Pancreas (tissue), 10 donors: Measurements from ENCODE around the gene FYN. TPM values are rescaled to one million over a fixed set of nuclear protein-coding genes. Genes with fewer than 3 reads are reported as not detected.

ENCODE experiments used
- ATAC-seq, 4 donors: fragments of 200-7000 bp; cut with Tn5 transposase; one replicate each; pipeline versions ENCODE4 v1.8.0 to v1.9.1; 2020; ENCODE audit warnings: mild to moderate bottlenecking in 4 of 4, moderate library complexity in 4 of 4
- DNase-seq, 6 donors: peaks; one replicate each; pipeline ENCODE4 v3.0.0-alpha.2; 2020
- FAIRE-seq: peaks from 2 replicates; lab custom pipeline; 2012; peaks lifted over from hg19 to GRCh38; lab: Jason Lieb, UNC
- H3K27ac ChIP-seq, 4 donors: fragments of 200-600 bp; sonication (generic); 1 replicate in 3 of 4; 2 replicates in 1 of 4; pipeline versions ENCODE4 v1.5.0 to v1.8.0; 2020
- H3K27me3 ChIP-seq, 4 donors: fragments of 200-600 bp; one replicate each; pipeline ENCODE4 v1.8.0; 2021
- H3K36me3 ChIP-seq, 3 donors: fragments of 200-600 bp; sonication (generic) in 1 of 3; one replicate each; pipeline versions ENCODE4 v1.5.0 to v1.8.0; 2020 to 2021
- H3K4me1 ChIP-seq, 3 donors: fragments of 200-600 bp; one replicate each; pipeline ENCODE4 v1.8.0; 2021
- H3K4me3 ChIP-seq, 4 donors: fragments of 200-600 bp; sonication (generic) in 2 of 4; one replicate each; pipeline versions ENCODE4 v1.5.0 to v1.8.0; 2020 to 2021
- H3K9me3 ChIP-seq, 4 donors: fragments of 200-600 bp; one replicate each; pipeline ENCODE4 v1.8.0; 2021
- CTCF ChIP-seq, 4 donors: fragments of 200-600 bp; sonication (generic) in 3 of 4; IDR thresholded peaks; one replicate each; pipeline versions ENCODE4 v1.5.0 to v1.8.0; 2021; ENCODE audit warnings: antibody characterized with exemption in 4 of 4
- WGBS, 2 donors: extraction: QIAGEN DNeasy Blood & Tissue Kit; methylation state at CpG; one replicate each; pipeline ENCODE4 v1.1.7; 2013; 5-methylcytosine and 5-hydroxymethylcytosine counted together
- intact Hi-C, 3 donors: fragments of 100-400 bp; cut with DNase I; formaldehyde crosslinking; loops; one replicate each; pipeline versions ENCODE4 v1.11.1 to v1.14.2; 2022
- polyA plus RNA-seq, 2 donors: library from polyadenylated mRNA; stranded (reverse); fragments of 200-250 nt; gene quantifications; one replicate each; pipeline ENCODE4 v1.2.3, GENCODE V29; 2013
- total RNA-seq, 6 donors: library from RNA; stranded (reverse); fragmentation: NEBNext Ultra II Directional in 4 of 6; extraction: Animal tissue kit (Norgen Biotek cat#: 25700) in 4 of 6; gene quantifications; one replicate each; pipeline versions ENCODE4 v1.2.1 to v1.2.4, GENCODE V29; 2021 to 2023
- donor health status: healthy with polysubstance abuse.
- donor health status: DM: no; HTN: no; CAD: no; lungs with moderate emphysema.
- donor health status: DM: no; HTN: no; CAD: no.
- donor health status: control.
- donor health status: control.
- donor health status: Bipolar disorder and iron deficiency.
- donor health status: DM: yes; HTN: yes; CAD: no.
- donor health status: DM: no; HTN: no; CAD: no.
- donor health status: DM: no; HTN: no; CAD: no.
- donor health status: DM: yes; HTN: yes; CAD: no.

The FYN gene
- total and polyA plus RNA-seq, 8 donors: 6.4 to 21.7 (median 11.9) TPM

GRCh38 chr6:111709201-111709600 is 164.1 kb downstream of the FYN start:
- ATAC-seq: no peak
- Histone ChIP-seq H3K36me3 (no peaks in the 10 kb centered on the region), H3K27me3 (no peaks in the 10 kb centered on the region), H3K4me1 (peaks cover 0 to 9% (median 3%) of the 10 kb centered on the region in 3 donors), H3K4me3 (no peak overlapping the region), H3K27ac (no peak overlapping the region), H3K9me3 (no peaks in the 10 kb centered on the region)
- WGBS, 2 donors: 39 to 46% methylated on average over 3 of the region's 3 CpGs
- DNase-seq: no peak
- FAIRE-seq: no peak
- intact Hi-C loops: no loop called here
- no peak for TF ChIP-seq CTCF (IDR thresholded peaks at IDR 0.05)

GRCh38 chr6:111707773-111708172 is 165.5 kb downstream of the FYN start:
- H3K27ac ChIP-seq: no peak overlapping the region
- H3K4me3 ChIP-seq: no peak overlapping the region
- no peaks in the 10 kb centered on the region for H3K9me3 ChIP-seq
- H3K4me1 ChIP-seq: peaks cover 0 to 9% (median 3%) of the 10 kb centered on the region in 3 donors
- DNase-seq (no peak), FAIRE-seq (no peak), ATAC-seq (no peak)
- no peak for TF ChIP-seq CTCF (IDR thresholded peaks at IDR 0.05)
- intact Hi-C loops: no loop called here
- 52% methylated on average over 4 of the region's 4 CpGs for WGBS, 2 donors
- H3K36me3 ChIP-seq: no peaks in the 10 kb centered on the region
- no peaks in the 10 kb centered on the region for H3K27me3 ChIP-seq

- H3K27me3 ChIP-seq: no peaks in the 10 kb centered on the region
- ATAC-seq (no peak), FAIRE-seq (no peak), DNase-seq (no peak)
- WGBS, 2 donors: 79 to 91% methylated on average over 2 of the region's 2 CpGs
- no peak for TF ChIP-seq CTCF (IDR thresholded peaks at IDR 0.05)
- intact Hi-C loops: no loop called here
- no peak overlapping the region for H3K4me3 ChIP-seq
- no peaks in the 10 kb centered on the region for H3K36me3 ChIP-seq
- peaks cover 0 to 9% (median 3%) of the 10 kb centered on the region in 3 donors for H3K4me1 ChIP-seq
- no peaks in the 10 kb centered on the region for H3K9me3 ChIP-seq
- no peak overlapping the region for H3K27ac ChIP-seq
Measured at GRCh38 chr6:111706841-111707391, 166.3 kb downstream of the FYN start.

- intact Hi-C loops: no loop called here
- H3K4me3 ChIP-seq: no peak overlapping the region
- no peaks in the 10 kb centered on the region for H3K36me3 ChIP-seq
- ATAC-seq: no peak
- no peaks in the 10 kb centered on the region for H3K4me1 ChIP-seq
- H3K27me3 ChIP-seq: no peaks in the 10 kb centered on the region
- DNase-seq: no peak
- FAIRE-seq: no peak
- WGBS, 2 donors: 77 to 86% methylated on average over 7 of the region's 7 CpGs
- H3K9me3 ChIP-seq: no peaks in the 10 kb centered on the region
- H3K27ac ChIP-seq: no peak overlapping the region
- TF ChIP-seq CTCF (IDR thresholded peaks at IDR 0.05): no peak
Measured at GRCh38 chr6:111703723-111704122, 169.5 kb downstream of the FYN start.

- Histone ChIP-seq H3K4me1 (no peaks in the 10 kb centered on the region), H3K27ac (no peak overlapping the region), H3K36me3 (no peaks in the 10 kb centered on the region), H3K4me3 (no peak overlapping the region), H3K27me3 (no peaks in the 10 kb centered on the region), H3K9me3 (no peaks in the 10 kb centered on the region)
- no peak for TF ChIP-seq CTCF (IDR thresholded peaks at IDR 0.05)
- intact Hi-C loops: no loop called here
- FAIRE-seq (no peak), DNase-seq (no peak), ATAC-seq (no peak)
- 87 to 88% methylated on average over 5 of the region's 5 CpGs for WGBS, 2 donors
Measured at GRCh38 chr6:111702268-111702667, 171.0 kb downstream of the FYN start.
